ENCODE results near the gene CSMD2. TPM values are rescaled to one million over a fixed set of nuclear protein-coding genes. Genes with fewer than 3 reads are reported as not detected.

CSMD2 gene
- total and polyA plus RNA-seq, 2 of the 4 experiments (the other 2 are of a cell fraction), result under 0.01 to 0.36 TPM

DNA sequence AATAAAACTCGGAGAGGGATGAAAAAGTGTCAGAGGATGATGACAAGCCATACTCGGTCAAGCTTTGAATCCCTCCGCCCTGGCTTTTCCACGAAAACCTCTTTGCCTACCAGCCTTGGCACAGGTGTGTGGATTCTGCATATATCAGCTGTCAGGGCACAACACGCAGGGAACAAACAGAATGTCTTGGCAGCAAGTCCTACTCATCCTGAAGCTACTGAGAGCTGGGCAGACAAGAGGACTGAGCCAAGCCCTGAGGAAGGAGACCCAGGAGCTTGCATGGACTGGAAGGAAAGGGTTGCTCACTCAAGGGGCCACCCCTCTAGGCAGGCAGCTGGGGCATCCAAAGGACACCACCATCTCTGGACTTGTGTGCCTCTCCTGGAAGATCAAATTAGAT is 168.7 kb downstream of the CSMD2 start:
- Histone ChIP-seq H2BK120ac (ENCODE audit: low read depth, low read length) (no peak overlapping the region), H3K9ac (ENCODE audit: low read depth, low read length) (no peak overlapping the region), H3K23ac (ENCODE audit: low read depth, low read length) (no peak overlapping the region), H3K4me3 (ENCODE audit: insufficient read depth, low read depth, low read length) (no peak overlapping the region), H3K4me1 (ENCODE audit: control insufficient read depth, insufficient read depth, low read length) (no peaks in the 10 kb centered on the region), H3K27me3 (ENCODE audit: control insufficient read depth, insufficient read depth, low read length) (no peaks in the 10 kb centered on the region), H3K18ac (ENCODE audit: low read depth, low read length) (no peak overlapping the region), H3K4ac (ENCODE audit: low read depth, low read length) (no peak overlapping the region), H3K4me2 (ENCODE audit: low read depth, low read length) (no peak overlapping the region), H3K9me1 (ENCODE audit: insufficient read depth, low read length) (no peaks in the 10 kb centered on the region), H2AFZ (replicated peaks; ENCODE audit: low read length, poor library complexity) (no peak overlapping the region), H2AK5ac (ENCODE audit: low read depth, low read length) (no peak overlapping the region), H4K8ac (ENCODE audit: low read depth in 2 of 2, low read length in 2 of 2) (no peak overlapping the region), H4K91ac (ENCODE audit: insufficient read depth, low read depth, low read length) (no peak overlapping the region), H3K56ac (ENCODE audit: extremely low read depth, insufficient read depth, low read length) (no peak overlapping the region), H3K27ac (ENCODE audit: insufficient read depth, low read length) (no peak overlapping the region), H2BK15ac (ENCODE audit: low read depth, low read length) (no peak overlapping the region), H2BK5ac (ENCODE audit: low read depth, low read length, poor library complexity, severe bottlenecking) (no peak overlapping the region), H4K5ac (ENCODE audit: low read depth, low read length) (no peak overlapping the region), H2AK9ac (replicated peaks; ENCODE audit: low read depth, low read length, poor library complexity) (no peak overlapping the region), H4K20me1 (ENCODE audit: insufficient read depth, low read length) (no peaks in the 10 kb centered on the region), H2BK20ac (ENCODE audit: low read depth, low read length) (no peak overlapping the region), H3K14ac (replicated peaks; ENCODE audit: low read depth, low read length) (no peak overlapping the region), H3K9me3 (ENCODE audit: control insufficient read depth, insufficient read depth, low read length) (peaks cover 20% of the 10 kb centered on the region; the same call in 1 of the 2 replicates), H3K79me1 (ENCODE audit: low read depth in 1 of 2, low read length in 2 of 2) (no peaks in the 10 kb centered on the region), H3K36me3 (ENCODE audit: control insufficient read depth, insufficient read depth, low read length) (no peaks in the 10 kb centered on the region)
- in situ Hi-C loops (cut with MboI; ENCODE audit: low sequenced_read_pairs) (no loop called here), intact Hi-C loops (cut with micrococcal nuclease) (no loop called here), dilution Hi-C loops (cut with HindIII; ENCODE audit: low sequenced_read_pairs, unreplicated experiment) (no loop called here)
- 40% methylated on average over 1 of the region's 5 CpGs; no CpG with 5 or more reads in 1 of the 2 experiments for WGBS, 2 experiments (ENCODE audit: extremely low coverage in 2 of 2, insufficient read length in 1 of 2)
- ChIA-PET POLR2A (ENCODE audit: unreplicated experiment) (no interaction called here), CTCF (no interaction called here)
- no TSS peak for BruUV-seq (replicated peaks)
- TF ChIP-seq NFE2L2 (IDR thresholded peaks at IDR 0.05; ENCODE audit: low read depth, low read length), result no peak
- no peak for TF ChIP-seq SMC3 (IDR thresholded peaks at IDR 0.05; ENCODE audit: low read depth, low read length)
- TF ChIP-seq, protein P1, sequence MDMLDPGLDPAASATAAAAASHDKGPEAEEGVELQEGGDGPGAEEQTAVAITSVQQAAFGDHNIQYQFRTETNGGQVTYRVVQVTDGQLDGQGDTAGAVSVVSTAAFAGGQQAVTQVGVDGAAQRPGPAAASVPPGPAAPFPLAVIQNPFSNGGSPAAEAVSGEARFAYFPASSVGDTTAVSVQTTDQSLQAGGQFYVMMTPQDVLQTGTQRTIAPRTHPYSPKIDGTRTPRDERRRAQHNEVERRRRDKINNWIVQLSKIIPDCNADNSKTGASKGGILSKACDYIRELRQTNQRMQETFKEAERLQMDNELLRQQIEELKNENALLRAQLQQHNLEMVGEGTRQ (IDR thresholded peaks at IDR 0.05; ENCODE audit: low read depth, low read length), result no peak
- no peak for TF ChIP-seq FOS (IDR thresholded peaks at IDR 0.05; ENCODE audit: low read depth, low read length)
- TF ChIP-seq MXI1 (IDR thresholded peaks at IDR 0.05; ENCODE audit: borderline replicate concordance, low read depth, low read length), result no peak
- no peak for TF ChIP-seq POLR2A (IDR thresholded peaks at IDR 0.05; ENCODE audit: low read depth, low read length)
- DNase-seq (no peak), ATAC-seq (ENCODE audit: low read depth) (no peak)
